ENCODE measurements around the gene MTFP1.
A peak's percentile ranks its signal among the peaks of the same experiment; 100 is the strongest.
"Not testable (repeated sequence)": the region's sequence is repeated elsewhere in the genome, so short reads cannot be mapped to it uniquely, and the experiment has no call there.

Gene MTFP1

DNA sequence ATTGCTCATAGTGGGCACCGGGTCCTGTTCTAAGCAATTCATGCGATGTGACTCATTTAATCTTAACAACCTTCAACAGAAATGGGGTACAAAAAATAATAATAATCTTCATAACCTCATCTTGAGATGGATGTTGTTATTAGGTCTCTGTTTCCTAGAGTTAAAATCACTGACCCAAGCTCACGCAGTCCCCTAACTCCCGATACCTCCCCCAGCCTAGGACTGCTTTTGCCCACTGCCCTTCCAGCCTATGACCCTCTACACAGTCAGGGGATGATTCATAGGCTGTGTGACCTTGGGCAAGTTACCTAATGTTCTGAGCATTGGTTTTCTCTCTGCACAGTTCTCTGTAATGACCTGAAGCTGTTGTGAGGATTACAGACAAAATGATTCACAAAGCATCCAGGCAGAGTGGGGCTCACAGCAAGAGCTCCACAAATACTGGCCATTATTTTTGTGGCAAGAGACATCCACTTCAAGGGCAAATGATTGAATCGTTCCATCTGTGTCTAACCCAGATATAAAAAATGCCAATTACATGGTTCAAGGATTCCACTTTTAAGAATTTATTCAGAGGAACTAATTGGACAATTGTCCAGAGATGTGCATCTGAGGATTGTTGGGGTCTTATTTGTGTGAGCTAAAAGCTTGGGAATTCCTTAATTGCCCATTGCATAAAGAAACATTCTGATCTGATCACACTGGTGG is 20.0 kb downstream of the MTFP1 start:
- Histone ChIP-seq H3K4ac (ENCODE audit: low read depth in 1 of 2, low read length in 2 of 2) (no peak overlapping the region), H3K23ac (ENCODE audit: low read length in 2 of 2) (no peak overlapping the region), H3K14ac (ENCODE audit: low read length in 2 of 2) (no peak overlapping the region), H2BK5ac (ENCODE audit: low read depth, low read length, poor library complexity, severe bottlenecking) (no peak overlapping the region), H2BK12ac (ENCODE audit: low read length in 2 of 2) (no peak overlapping the region), H3K79me1 (replicated peaks; ENCODE audit: low read length, poor library complexity, severe bottlenecking) (no peaks in the 10 kb centered on the region), H4K8ac (ENCODE audit: low read length) (no peak overlapping the region), H3K9ac (ENCODE audit: low read length) (peak overlapping the region; percentile 78), H3K9me3 (ENCODE audit: control insufficient read depth, low read length) (no peaks in the 10 kb centered on the region), H3K18ac (ENCODE audit: low read depth in 1 of 2, low read length in 2 of 2) (no peak overlapping the region), H2AFZ (ENCODE audit: low read depth, low read length) (no peak overlapping the region), H3K4me3 (ENCODE audit: insufficient read depth in 1 of 2, low read depth in 1 of 2, low read length in 2 of 2) (no peak overlapping the region), H3K4me1 (ENCODE audit: control insufficient read depth, insufficient read depth, low read depth, low read length) (peaks cover 6% of the 10 kb centered on the region), H2BK15ac (ENCODE audit: low read depth, poor library complexity, severe bottlenecking) (no peak overlapping the region), H2BK120ac (ENCODE audit: low read depth, low read length) (no peak overlapping the region), H3K36me3 (ENCODE audit: control insufficient read depth in 1 of 2, insufficient read depth in 2 of 2, low read depth in 1 of 2, low read length in 2 of 2) (no peaks in the 10 kb centered on the region), H4K91ac (ENCODE audit: low read length) (no peak overlapping the region), H2AK5ac (ENCODE audit: low read length, severe bottlenecking) (no peak overlapping the region), H3K4me2 (ENCODE audit: low read length, poor library complexity, severe bottlenecking) (no peak overlapping the region), H3K27me3 (ENCODE audit: control insufficient read depth in 1 of 2, insufficient read depth in 1 of 2, low read length in 2 of 2) (peaks cover 0 to 2% of the 10 kb centered on the region in 2 experiments), H3K27ac (ENCODE audit: low read length, poor library complexity, severe bottlenecking) (no peak overlapping the region)
- DNase-seq = peak; percentile 58
- WGBS = 79% methylated on average over 4 of the region's 5 CpGs

DNA sequence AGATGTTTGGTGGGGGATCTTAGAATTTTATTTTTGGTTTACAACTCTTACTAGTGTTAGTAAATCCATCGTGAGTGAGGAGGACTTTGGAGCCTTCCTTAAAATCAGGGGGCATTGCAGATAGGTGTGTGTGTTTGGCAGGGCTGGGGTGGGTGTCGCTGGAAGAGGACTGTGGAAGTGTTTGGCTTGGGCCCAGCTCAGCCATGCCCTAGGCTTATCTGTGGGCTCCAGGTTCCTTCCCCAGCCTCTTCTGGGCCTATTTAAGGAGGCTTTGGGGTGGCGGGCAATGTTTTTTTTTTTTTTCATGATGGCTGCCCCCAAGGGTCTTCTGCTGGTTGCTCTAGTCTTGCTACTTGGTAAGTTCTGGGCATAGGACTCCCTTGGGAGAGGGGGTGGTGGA is 22.1 kb downstream of the MTFP1 start:
- H3K4me3 ChIP-seq (ENCODE audit: insufficient read depth in 1 of 2, low read depth in 1 of 2, low read length in 2 of 2) = no peak overlapping the region
- no peaks in the 10 kb centered on the region for H3K79me1 ChIP-seq (replicated peaks; ENCODE audit: low read length, poor library complexity, severe bottlenecking)
- H2AK5ac ChIP-seq (ENCODE audit: low read length, severe bottlenecking) = no peak overlapping the region
- no peak overlapping the region for H4K91ac ChIP-seq (ENCODE audit: low read length)
- H3K18ac ChIP-seq (ENCODE audit: low read depth in 1 of 2, low read length in 2 of 2) = no peak overlapping the region
- no peaks in the 10 kb centered on the region for H3K9me3 ChIP-seq (ENCODE audit: control insufficient read depth, low read length)
- no peak overlapping the region for H2AFZ ChIP-seq (ENCODE audit: low read depth, low read length)
- H3K27me3 ChIP-seq (ENCODE audit: control insufficient read depth in 1 of 2, insufficient read depth in 1 of 2, low read length in 2 of 2) = peaks cover 9 to 10% of the 10 kb centered on the region in 2 experiments
- H3K23ac ChIP-seq (ENCODE audit: low read length in 2 of 2) = no peak overlapping the region
- 83% methylated on average over 2 of the region's 3 CpGs for WGBS
- H3K4me2 ChIP-seq (ENCODE audit: low read length, poor library complexity, severe bottlenecking) = no peak overlapping the region
- no peak overlapping the region for H3K14ac ChIP-seq (ENCODE audit: low read length in 2 of 2)
- H3K27ac ChIP-seq (ENCODE audit: low read length, poor library complexity, severe bottlenecking) = no peak overlapping the region
- H4K8ac ChIP-seq (ENCODE audit: low read length) = no peak overlapping the region
- no peaks in the 10 kb centered on the region for H3K36me3 ChIP-seq (ENCODE audit: control insufficient read depth in 1 of 2, insufficient read depth in 2 of 2, low read depth in 1 of 2, low read length in 2 of 2)
- DNase-seq = no peak
- no peak overlapping the region for H2BK120ac ChIP-seq (ENCODE audit: low read depth, low read length)
- peaks cover 6% of the 10 kb centered on the region for H3K4me1 ChIP-seq (ENCODE audit: control insufficient read depth, insufficient read depth, low read depth, low read length)
- no peak overlapping the region for H2BK12ac ChIP-seq (ENCODE audit: low read length in 2 of 2)
- H2BK15ac ChIP-seq (ENCODE audit: low read depth, poor library complexity, severe bottlenecking) = no peak overlapping the region
- no peak overlapping the region for H3K9ac ChIP-seq (ENCODE audit: low read length)
- no peak overlapping the region for H3K4ac ChIP-seq (ENCODE audit: low read depth in 1 of 2, low read length in 2 of 2)
- no peak overlapping the region for H2BK5ac ChIP-seq (ENCODE audit: low read depth, low read length, poor library complexity, severe bottlenecking)

DNA sequence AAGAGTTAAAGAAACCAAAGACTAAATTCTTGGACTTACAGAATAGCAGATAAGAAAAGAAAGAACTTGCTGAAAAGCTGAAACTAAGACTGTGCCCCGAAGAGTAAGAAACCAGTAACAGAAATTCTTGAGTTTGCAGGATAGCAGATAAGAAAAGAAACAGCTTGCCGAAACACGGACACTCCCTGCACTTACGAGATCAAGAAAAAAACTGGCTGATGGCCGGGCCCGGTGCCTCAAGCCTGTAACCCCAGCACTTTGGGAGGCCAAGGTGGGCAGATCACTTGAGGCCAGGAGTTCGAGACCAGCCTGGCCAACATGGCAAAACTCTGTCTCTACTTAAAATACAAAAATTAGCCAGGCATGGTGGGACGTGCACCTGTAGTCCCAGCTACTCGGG is 25.9 kb downstream of the MTFP1 start:
- WGBS = 75% methylated on average over 8 of the region's 9 CpGs
- H3K36me3 ChIP-seq (ENCODE audit: control insufficient read depth in 1 of 2, insufficient read depth in 2 of 2, low read depth in 1 of 2, low read length in 2 of 2); H2AFZ ChIP-seq (ENCODE audit: low read depth, low read length): not testable (repeated sequence)

DNA sequence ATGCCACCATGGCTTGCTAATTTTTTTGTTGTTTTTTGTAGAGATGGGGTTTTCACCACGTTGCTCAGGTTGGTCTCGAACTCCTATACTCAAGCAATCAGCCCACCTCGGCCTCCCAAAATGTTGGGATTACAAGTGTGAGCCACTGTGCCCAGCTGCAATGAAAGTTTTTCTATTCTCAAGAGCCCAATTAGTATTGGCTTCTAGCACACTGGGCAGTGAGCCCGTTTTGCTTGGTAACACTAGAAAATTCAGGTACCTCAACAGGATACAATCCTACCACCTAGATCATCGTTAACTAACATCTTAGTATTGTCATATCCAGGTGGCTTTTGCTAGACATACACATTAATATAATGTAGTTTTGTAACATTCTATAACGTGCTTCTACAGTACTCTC is 27.3 kb downstream of the MTFP1 start:
- peaks cover 10 to 12% of the 10 kb centered on the region in 2 experiments for H3K27me3 ChIP-seq (ENCODE audit: control insufficient read depth in 1 of 2, insufficient read depth in 1 of 2, low read length in 2 of 2)
- 91% methylated on average over 4 of the region's 6 CpGs for WGBS

More for the DNA sequence above, 25.9 kb downstream of the MTFP1 start:
- DNase-seq; H3K4me3 ChIP-seq (ENCODE audit: insufficient read depth in 1 of 2, low read depth in 1 of 2, low read length in 2 of 2); H3K27me3 ChIP-seq (ENCODE audit: control insufficient read depth in 1 of 2, insufficient read depth in 1 of 2, low read length in 2 of 2); H3K23ac ChIP-seq (ENCODE audit: low read length in 2 of 2); H3K18ac ChIP-seq (ENCODE audit: low read depth in 1 of 2, low read length in 2 of 2); H2BK12ac ChIP-seq (ENCODE audit: low read length in 2 of 2); H3K14ac ChIP-seq (ENCODE audit: low read length in 2 of 2); H2BK120ac ChIP-seq (ENCODE audit: low read depth, low read length); H3K4me2 ChIP-seq (ENCODE audit: low read length, poor library complexity, severe bottlenecking); H4K91ac ChIP-seq (ENCODE audit: low read length); H2BK15ac ChIP-seq (ENCODE audit: low read depth, poor library complexity, severe bottlenecking); H4K8ac ChIP-seq (ENCODE audit: low read length); H3K27ac ChIP-seq (ENCODE audit: low read length, poor library complexity, severe bottlenecking); H3K4me1 ChIP-seq (ENCODE audit: control insufficient read depth, insufficient read depth, low read depth, low read length); H3K4ac ChIP-seq (ENCODE audit: low read depth in 1 of 2, low read length in 2 of 2); H3K9ac ChIP-seq (ENCODE audit: low read length); H2AK5ac ChIP-seq (ENCODE audit: low read length, severe bottlenecking); H3K9me3 ChIP-seq (ENCODE audit: control insufficient read depth, low read length); H2BK5ac ChIP-seq (ENCODE audit: low read depth, low read length, poor library complexity, severe bottlenecking); H3K79me1 ChIP-seq (replicated peaks; ENCODE audit: low read length, poor library complexity, severe bottlenecking): not testable (repeated sequence)

More for the DNA sequence above, 27.3 kb downstream of the MTFP1 start:
- Histone ChIP-seq H3K4me1 (ENCODE audit: control insufficient read depth, insufficient read depth, low read depth, low read length) (peaks cover 1% of the 10 kb centered on the region), H3K4ac (ENCODE audit: low read depth in 1 of 2, low read length in 2 of 2) (no peak overlapping the region), H2AK5ac (ENCODE audit: low read length, severe bottlenecking) (no peak overlapping the region), H3K18ac (ENCODE audit: low read depth in 1 of 2, low read length in 2 of 2) (no peak overlapping the region), H2AFZ (ENCODE audit: low read depth, low read length) (no peak overlapping the region), H2BK12ac (ENCODE audit: low read length in 2 of 2) (no peak overlapping the region), H2BK15ac (ENCODE audit: low read depth, poor library complexity, severe bottlenecking) (no peak overlapping the region), H3K27ac (ENCODE audit: low read length, poor library complexity, severe bottlenecking) (no peak overlapping the region), H3K4me3 (ENCODE audit: insufficient read depth in 1 of 2, low read depth in 1 of 2, low read length in 2 of 2) (no peak overlapping the region), H2BK120ac (ENCODE audit: low read depth, low read length) (no peak overlapping the region), H3K9me3 (ENCODE audit: control insufficient read depth, low read length) (no peaks in the 10 kb centered on the region), H3K4me2 (ENCODE audit: low read length, poor library complexity, severe bottlenecking) (no peak overlapping the region), H3K23ac (ENCODE audit: low read length in 2 of 2) (no peak overlapping the region), H3K9ac (ENCODE audit: low read length) (no peak overlapping the region), H4K8ac (ENCODE audit: low read length) (no peak overlapping the region), H4K91ac (ENCODE audit: low read length) (no peak overlapping the region), H3K14ac (ENCODE audit: low read length in 2 of 2) (no peak overlapping the region), H2BK5ac (ENCODE audit: low read depth, low read length, poor library complexity, severe bottlenecking) (no peak overlapping the region), H3K36me3 (ENCODE audit: control insufficient read depth in 1 of 2, insufficient read depth in 2 of 2, low read depth in 1 of 2, low read length in 2 of 2) (no peaks in the 10 kb centered on the region), H3K79me1 (replicated peaks; ENCODE audit: low read length, poor library complexity, severe bottlenecking) (no peaks in the 10 kb centered on the region)
- DNase-seq = no peak

Measured in mesenchymal stem cell (in vitro differentiated cells and primary cell).